ENCODE data around the gene KRT79.

DNA sequence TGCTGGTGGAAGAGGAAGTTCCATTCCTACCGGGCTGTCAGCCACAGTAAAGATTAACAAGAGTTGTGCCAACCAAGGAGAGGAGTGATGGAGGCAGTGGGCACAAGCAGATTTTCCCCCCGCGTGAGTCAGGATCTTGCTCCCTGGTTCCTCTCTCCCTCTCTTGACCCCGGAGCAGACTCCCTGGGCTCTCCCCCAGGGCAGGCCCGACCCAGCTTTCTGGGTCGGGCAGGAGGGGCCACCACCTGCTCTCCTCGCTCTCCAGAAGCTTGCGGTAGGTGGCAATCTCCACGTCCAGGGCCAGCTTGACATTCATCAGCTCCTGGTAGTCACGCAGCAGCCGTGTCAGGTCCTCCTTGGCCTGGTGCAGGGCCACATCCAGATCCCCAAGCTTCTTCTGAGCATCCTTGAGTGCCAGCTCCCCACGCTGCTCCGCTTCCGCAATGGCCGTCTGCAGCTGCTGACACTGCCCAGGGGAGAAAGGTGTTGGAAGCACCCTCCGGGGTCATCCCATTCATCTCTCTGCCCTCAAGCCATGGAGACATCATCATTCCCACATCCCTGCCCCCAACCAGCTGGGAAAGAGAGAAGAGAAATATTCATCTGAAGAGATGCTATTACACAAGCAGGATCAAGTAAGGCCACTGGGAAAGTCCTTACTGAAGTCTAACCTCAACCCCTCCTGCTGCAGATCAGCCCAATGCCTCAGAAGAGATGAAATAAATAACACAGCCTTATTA lies 11.2 kb downstream of the KRT79 start:
- TF ChIP-seq EP300 (IDR thresholded peaks at IDR 0.05) (no peak), POLR2A (IDR thresholded peaks at IDR 0.05; ENCODE audit: low read depth) (no peak)
- TF ChIP-seq, protein P1, sequence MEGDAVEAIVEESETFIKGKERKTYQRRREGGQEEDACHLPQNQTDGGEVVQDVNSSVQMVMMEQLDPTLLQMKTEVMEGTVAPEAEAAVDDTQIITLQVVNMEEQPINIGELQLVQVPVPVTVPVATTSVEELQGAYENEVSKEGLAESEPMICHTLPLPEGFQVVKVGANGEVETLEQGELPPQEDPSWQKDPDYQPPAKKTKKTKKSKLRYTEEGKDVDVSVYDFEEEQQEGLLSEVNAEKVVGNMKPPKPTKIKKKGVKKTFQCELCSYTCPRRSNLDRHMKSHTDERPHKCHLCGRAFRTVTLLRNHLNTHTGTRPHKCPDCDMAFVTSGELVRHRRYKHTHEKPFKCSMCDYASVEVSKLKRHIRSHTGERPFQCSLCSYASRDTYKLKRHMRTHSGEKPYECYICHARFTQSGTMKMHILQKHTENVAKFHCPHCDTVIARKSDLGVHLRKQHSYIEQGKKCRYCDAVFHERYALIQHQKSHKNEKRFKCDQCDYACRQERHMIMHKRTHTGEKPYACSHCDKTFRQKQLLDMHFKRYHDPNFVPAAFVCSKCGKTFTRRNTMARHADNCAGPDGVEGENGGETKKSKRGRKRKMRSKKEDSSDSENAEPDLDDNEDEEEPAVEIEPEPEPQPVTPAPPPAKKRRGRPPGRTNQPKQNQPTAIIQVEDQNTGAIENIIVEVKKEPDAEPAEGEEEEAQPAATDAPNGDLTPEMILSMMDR (IDR thresholded peaks at IDR 0.05), result no peak
